ENCODE measurements around the gene GNG7. TPM values are rescaled to one million over a fixed set of nuclear protein-coding genes. Genes with fewer than 3 reads are reported as not detected.
A peak's percentile ranks its signal among the peaks of the same experiment; 100 is the strongest.

The GNG7 gene
- total and polyA plus RNA-seq, 8 donors, result 4.0 to 8.8 (median 6.0) TPM

- no peak for TF ChIP-seq CTCF (IDR thresholded peaks at IDR 0.05)
- no peaks in the 10 kb centered on the region for H3K27me3 ChIP-seq
- FAIRE-seq (no peak), DNase-seq (peak in 5 of 6 donors; percentile 72 to 92 (median 85)), ATAC-seq (peak; percentile 60 to 81 (median 74))
- H3K4me1 ChIP-seq, result peaks cover 0 to 24% (median 10%) of the 10 kb centered on the region in 3 donors
- no peak overlapping the region for H3K27ac ChIP-seq
- H3K9me3 ChIP-seq, result no peaks in the 10 kb centered on the region
- intact Hi-C loops (cut with DNase I), result no loop called here
- WGBS, 2 donors, result 11 to 13% methylated on average over 65 to 78 of the region's 78 CpGs
- H3K4me3 ChIP-seq, result peak overlapping the region in 2 of 4 donors; percentile 15 to 38
- no peaks in the 10 kb centered on the region for H3K36me3 ChIP-seq
Measured at GRCh38 chr19:2488942-2489731, 213.4 kb downstream of the GNG7 start.

- no peak for DNase-seq
- Histone ChIP-seq H3K36me3 (no peaks in the 10 kb centered on the region), H3K27ac (no peak overlapping the region), H3K27me3 (no peaks in the 10 kb centered on the region), H3K9me3 (no peaks in the 10 kb centered on the region), H3K4me3 (peak overlapping the region in 2 of 4 donors; percentile 15 to 38), H3K4me1 (peaks cover 0 to 24% (median 10%) of the 10 kb centered on the region in 3 donors)
- intact Hi-C loops (cut with DNase I), result no loop called here
- TF ChIP-seq CTCF (IDR thresholded peaks at IDR 0.05), result no peak
- ATAC-seq, result no peak
- no peak for FAIRE-seq
- WGBS, 2 donors, result 58 to 61% methylated on average over 32 of the region's 32 CpGs
Measured at GRCh38 chr19:2488405-2488941, 214.0 kb downstream of the GNG7 start.

- ATAC-seq, result no peak
- intact Hi-C loops (cut with DNase I), result no loop called here
- Histone ChIP-seq H3K4me3 (no peak overlapping the region), H3K27ac (no peak overlapping the region), H3K36me3 (no peaks in the 10 kb centered on the region), H3K4me1 (peaks cover 0 to 24% (median 10%) of the 10 kb centered on the region in 3 donors), H3K9me3 (no peaks in the 10 kb centered on the region), H3K27me3 (no peaks in the 10 kb centered on the region)
- FAIRE-seq, result no peak
- no peak for TF ChIP-seq CTCF (IDR thresholded peaks at IDR 0.05)
- 59 to 60% methylated on average over 15 of the region's 15 CpGs for WGBS, 2 donors
- no peak for DNase-seq
Measured at GRCh38 chr19:2487842-2488241, 214.7 kb downstream of the GNG7 start.

- no peak for TF ChIP-seq CTCF (IDR thresholded peaks at IDR 0.05)
- H3K4me1 ChIP-seq, result peaks cover 0 to 24% (median 10%) of the 10 kb centered on the region in 3 donors
- H3K36me3 ChIP-seq, result no peaks in the 10 kb centered on the region
- ATAC-seq (no peak), FAIRE-seq (no peak), DNase-seq (no peak)
- intact Hi-C loops (cut with DNase I), result no loop called here
- H3K27me3 ChIP-seq, result no peaks in the 10 kb centered on the region
- no peak overlapping the region for H3K4me3 ChIP-seq
- 91 to 92% methylated on average over 12 of the region's 12 CpGs for WGBS, 2 donors
- H3K27ac ChIP-seq, result no peak overlapping the region
- H3K9me3 ChIP-seq, result no peaks in the 10 kb centered on the region
Measured at GRCh38 chr19:2487090-2487489, 215.4 kb downstream of the GNG7 start.

GRCh38 chr19:2485428-2485827 is 217.1 kb downstream of the GNG7 start:
- H3K4me3 ChIP-seq, result no peak overlapping the region
- H3K27ac ChIP-seq, result no peak overlapping the region
- H3K4me1 ChIP-seq, result peaks cover 0 to 8% (median 0%) of the 10 kb centered on the region in 3 donors
- H3K36me3 ChIP-seq, result no peaks in the 10 kb centered on the region
- no peaks in the 10 kb centered on the region for H3K27me3 ChIP-seq
- WGBS, 2 donors, result 67 to 72% methylated on average over 8 of the region's 8 CpGs
- DNase-seq (no peak), FAIRE-seq (no peak), ATAC-seq (no peak)
- TF ChIP-seq CTCF (IDR thresholded peaks at IDR 0.05), result no peak
- no peaks in the 10 kb centered on the region for H3K9me3 ChIP-seq
- intact Hi-C loops (cut with DNase I), result no loop called here

Data from pancreas (tissue), 10 donors.